HL-60 (cell line): Measurements from ENCODE around the gene BCAS4.

Source experiments
- GABPA ChIP-seq: IDR thresholded peaks from 2 replicates; pipeline ENCODE4 v1.6.1; 2012; ENCODE audit warnings: low read depth
- POLR2AphosphoS5 ChIP-seq: IDR thresholded peaks from 2 replicates; pipeline ENCODE4 v1.6.1; 2012; ENCODE audit warnings: low read depth
- REST ChIP-seq: IDR thresholded peaks from 2 replicates; pipeline ENCODE4 v1.6.1; 2012; ENCODE audit warnings: low read depth; ENCODE audit not compliant: insufficient replicate concordance
- TF ChIP-seq, protein P1 (sequence below): IDR thresholded peaks from one replicate; pipeline ENCODE4 v1.5.1; 2011; ENCODE audit warnings: low read length, control low read depth, inconsistent platforms; ENCODE audit not compliant: insufficient read depth

GRCh38 chr20:50758992-50759391, 35.9 kb upstream of the BCAS4 start:
- TF ChIP-seq, protein P1, sequence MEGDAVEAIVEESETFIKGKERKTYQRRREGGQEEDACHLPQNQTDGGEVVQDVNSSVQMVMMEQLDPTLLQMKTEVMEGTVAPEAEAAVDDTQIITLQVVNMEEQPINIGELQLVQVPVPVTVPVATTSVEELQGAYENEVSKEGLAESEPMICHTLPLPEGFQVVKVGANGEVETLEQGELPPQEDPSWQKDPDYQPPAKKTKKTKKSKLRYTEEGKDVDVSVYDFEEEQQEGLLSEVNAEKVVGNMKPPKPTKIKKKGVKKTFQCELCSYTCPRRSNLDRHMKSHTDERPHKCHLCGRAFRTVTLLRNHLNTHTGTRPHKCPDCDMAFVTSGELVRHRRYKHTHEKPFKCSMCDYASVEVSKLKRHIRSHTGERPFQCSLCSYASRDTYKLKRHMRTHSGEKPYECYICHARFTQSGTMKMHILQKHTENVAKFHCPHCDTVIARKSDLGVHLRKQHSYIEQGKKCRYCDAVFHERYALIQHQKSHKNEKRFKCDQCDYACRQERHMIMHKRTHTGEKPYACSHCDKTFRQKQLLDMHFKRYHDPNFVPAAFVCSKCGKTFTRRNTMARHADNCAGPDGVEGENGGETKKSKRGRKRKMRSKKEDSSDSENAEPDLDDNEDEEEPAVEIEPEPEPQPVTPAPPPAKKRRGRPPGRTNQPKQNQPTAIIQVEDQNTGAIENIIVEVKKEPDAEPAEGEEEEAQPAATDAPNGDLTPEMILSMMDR, result no peak
- TF ChIP-seq POLR2AphosphoS5 (no peak), GABPA (no peak), REST (no peak)
